ENCODE results near the gene TTC8.

TTC8 gene

GRCh38 chr14:88823968-88824313, 510 bp upstream of the TTC8 start:
- Histone ChIP-seq H3K79me2 (ENCODE audit: control insufficient read depth, insufficient read depth, low read length, unreplicated experiment) (peaks cover 24% of the 10 kb centered on the region), H3K4me1 (ENCODE audit: control insufficient read depth, insufficient read depth, low read length, unreplicated experiment) (peaks cover 4% of the 10 kb centered on the region), H3K27ac (ENCODE audit: low read depth, low read length) (peak overlapping the region; percentile 91), H2AFZ (ENCODE audit: low read length, unreplicated experiment) (peak overlapping the region; percentile 100), H3K36me3 (ENCODE audit: insufficient read depth, low read length) (no peaks in the 10 kb centered on the region), H3K27me3 (ENCODE audit: insufficient read depth, low read length) (peaks cover 12% of the 10 kb centered on the region), H3K4me3 (ENCODE audit: low read depth, low read length) (peak overlapping the region; percentile 88)

GRCh38 chr14:88825078-88825458, 617 bp downstream of the TTC8 start:
- Histone ChIP-seq H2AFZ (ENCODE audit: low read length, unreplicated experiment) (peak overlapping the region; percentile 100), H3K4me1 (ENCODE audit: control insufficient read depth, insufficient read depth, low read length, unreplicated experiment) (peaks cover 14% of the 10 kb centered on the region), H3K4me3 (ENCODE audit: low read depth, low read length) (peak overlapping the region; percentile 88), H3K79me2 (ENCODE audit: control insufficient read depth, insufficient read depth, low read length, unreplicated experiment) (peaks cover 33% of the 10 kb centered on the region), H3K27me3 (ENCODE audit: insufficient read depth, low read length) (peaks cover 4% of the 10 kb centered on the region), H3K36me3 (ENCODE audit: insufficient read depth, low read length) (no peaks in the 10 kb centered on the region), H3K27ac (ENCODE audit: low read depth, low read length) (peak overlapping the region; percentile 91)

- peaks cover 38% of the 10 kb centered on the region for H3K79me2 ChIP-seq (ENCODE audit: control insufficient read depth, insufficient read depth, low read length, unreplicated experiment)
- H2AFZ ChIP-seq (ENCODE audit: low read length, unreplicated experiment) = no peak overlapping the region
These were observed 1.1 kb downstream of the TTC8 start for GRCh38 chr14:88825503-88825902.

GRCh38 chr14:88829188-88829587, 4.7 kb downstream of the TTC8 start:
- no peaks in the 10 kb centered on the region for H3K27me3 ChIP-seq (ENCODE audit: insufficient read depth, low read length)
- H2AFZ ChIP-seq (ENCODE audit: low read length, unreplicated experiment) = peak overlapping the region; percentile 16
- no peaks in the 10 kb centered on the region for H3K36me3 ChIP-seq (ENCODE audit: insufficient read depth, low read length)
- H3K27ac ChIP-seq (ENCODE audit: low read depth, low read length) = no peak overlapping the region
- peaks cover 63% of the 10 kb centered on the region for H3K79me2 ChIP-seq (ENCODE audit: control insufficient read depth, insufficient read depth, low read length, unreplicated experiment)
- peaks cover 55% of the 10 kb centered on the region for H3K4me1 ChIP-seq (ENCODE audit: control insufficient read depth, insufficient read depth, low read length, unreplicated experiment)
- no peak overlapping the region; the same call in 1 of the 2 replicates for H3K4me3 ChIP-seq (ENCODE audit: low read depth, low read length)

More at GRCh38 chr14:88825503-88825902, 1.1 kb downstream of the TTC8 start:
- Histone ChIP-seq H3K27ac (ENCODE audit: low read depth, low read length) (peak overlapping the region; percentile 91; the same call in 1 of the 2 replicates), H3K27me3 (ENCODE audit: insufficient read depth, low read length) (0 out of 2 replicates have a peak, but pooled peaks cover under 1% of the 10 kb centered on the region), H3K4me1 (ENCODE audit: control insufficient read depth, insufficient read depth, low read length, unreplicated experiment) (peaks cover 18% of the 10 kb centered on the region), H3K4me3 (ENCODE audit: low read depth, low read length) (peak overlapping the region; percentile 88), H3K36me3 (ENCODE audit: insufficient read depth, low read length) (no peaks in the 10 kb centered on the region)

GRCh38 chr14:88829685-88830302, 5.3 kb downstream of the TTC8 start:
- peaks cover 64% of the 10 kb centered on the region for H3K79me2 ChIP-seq (ENCODE audit: control insufficient read depth, insufficient read depth, low read length, unreplicated experiment)

GRCh38 chr14:88831284-88831683, 6.8 kb downstream of the TTC8 start:
- Histone ChIP-seq H2AFZ (ENCODE audit: low read length, unreplicated experiment) (no peak overlapping the region), H3K27me3 (ENCODE audit: insufficient read depth, low read length) (no peaks in the 10 kb centered on the region), H3K27ac (ENCODE audit: low read depth, low read length) (peak overlapping the region; percentile 13; the same call in 1 of the 2 replicates), H3K36me3 (ENCODE audit: insufficient read depth, low read length) (no peaks in the 10 kb centered on the region), H3K4me3 (ENCODE audit: low read depth, low read length) (no peak overlapping the region), H3K79me2 (ENCODE audit: control insufficient read depth, insufficient read depth, low read length, unreplicated experiment) (peaks cover 58% of the 10 kb centered on the region), H3K4me1 (ENCODE audit: control insufficient read depth, insufficient read depth, low read length, unreplicated experiment) (peaks cover 63% of the 10 kb centered on the region)

More at GRCh38 chr14:88829685-88830302, 5.3 kb downstream of the TTC8 start:
- H3K27ac ChIP-seq (ENCODE audit: low read depth, low read length) = peak overlapping the region; percentile 21
- H3K27me3 ChIP-seq (ENCODE audit: insufficient read depth, low read length) = no peaks in the 10 kb centered on the region
- peaks cover 61% of the 10 kb centered on the region for H3K4me1 ChIP-seq (ENCODE audit: control insufficient read depth, insufficient read depth, low read length, unreplicated experiment)
- peak overlapping the region; percentile 16 for H2AFZ ChIP-seq (ENCODE audit: low read length, unreplicated experiment)
- no peaks in the 10 kb centered on the region for H3K36me3 ChIP-seq (ENCODE audit: insufficient read depth, low read length)
- H3K4me3 ChIP-seq (ENCODE audit: low read depth, low read length) = no peak overlapping the region

GRCh38 chr14:88834883-88835431, 10.5 kb downstream of the TTC8 start:
- Histone ChIP-seq H3K36me3 (ENCODE audit: insufficient read depth, low read length) (no peaks in the 10 kb centered on the region), H3K4me3 (ENCODE audit: low read depth, low read length) (peak overlapping the region; percentile 18), H3K27ac (ENCODE audit: low read depth, low read length) (peak overlapping the region; percentile 66), H3K27me3 (ENCODE audit: insufficient read depth, low read length) (no peaks in the 10 kb centered on the region), H2AFZ (ENCODE audit: low read length, unreplicated experiment) (peak overlapping the region; percentile 29), H3K79me2 (ENCODE audit: control insufficient read depth, insufficient read depth, low read length, unreplicated experiment) (peaks cover 45% of the 10 kb centered on the region), H3K4me1 (ENCODE audit: control insufficient read depth, insufficient read depth, low read length, unreplicated experiment) (peaks cover 59% of the 10 kb centered on the region)

GRCh38 chr14:88835661-88836060, 11.2 kb downstream of the TTC8 start:
- peak overlapping the region; percentile 66 for H3K27ac ChIP-seq (ENCODE audit: low read depth, low read length)
- H3K4me3 ChIP-seq (ENCODE audit: low read depth, low read length) = no peak overlapping the region
- no peaks in the 10 kb centered on the region for H3K27me3 ChIP-seq (ENCODE audit: insufficient read depth, low read length)
- peaks cover 39% of the 10 kb centered on the region for H3K79me2 ChIP-seq (ENCODE audit: control insufficient read depth, insufficient read depth, low read length, unreplicated experiment)
- no peak overlapping the region for H2AFZ ChIP-seq (ENCODE audit: low read length, unreplicated experiment)
- no peaks in the 10 kb centered on the region for H3K36me3 ChIP-seq (ENCODE audit: insufficient read depth, low read length)
- H3K4me1 ChIP-seq (ENCODE audit: control insufficient read depth, insufficient read depth, low read length, unreplicated experiment) = peaks cover 51% of the 10 kb centered on the region

- peaks cover 28% of the 10 kb centered on the region for H3K79me2 ChIP-seq (ENCODE audit: control insufficient read depth, insufficient read depth, low read length, unreplicated experiment)
- no peaks in the 10 kb centered on the region for H3K36me3 ChIP-seq (ENCODE audit: insufficient read depth, low read length)
- H2AFZ ChIP-seq (ENCODE audit: low read length, unreplicated experiment) = no peak overlapping the region
- H3K4me3 ChIP-seq (ENCODE audit: low read depth, low read length) = no peak overlapping the region
- H3K4me1 ChIP-seq (ENCODE audit: control insufficient read depth, insufficient read depth, low read length, unreplicated experiment) = peaks cover 41% of the 10 kb centered on the region
- no peak overlapping the region for H3K27ac ChIP-seq (ENCODE audit: low read depth, low read length)
- H3K27me3 ChIP-seq (ENCODE audit: insufficient read depth, low read length) = no peaks in the 10 kb centered on the region
These were observed 13.0 kb downstream of the TTC8 start for GRCh38 chr14:88837495-88837894.

- H2AFZ ChIP-seq (ENCODE audit: low read length, unreplicated experiment) = no peak overlapping the region
These were observed 13.6 kb downstream of the TTC8 start for GRCh38 chr14:88838015-88838414.

GRCh38 chr14:88840926-88841325, 16.5 kb downstream of the TTC8 start:
- no peak overlapping the region for H2AFZ ChIP-seq (ENCODE audit: low read length, unreplicated experiment)
- peaks cover 15% of the 10 kb centered on the region for H3K79me2 ChIP-seq (ENCODE audit: control insufficient read depth, insufficient read depth, low read length, unreplicated experiment)
- no peak overlapping the region for H3K4me3 ChIP-seq (ENCODE audit: low read depth, low read length)
- H3K36me3 ChIP-seq (ENCODE audit: insufficient read depth, low read length) = 0 out of 2 replicates have a peak, but pooled peaks cover 2% of the 10 kb centered on the region
- H3K27ac ChIP-seq (ENCODE audit: low read depth, low read length) = no peak overlapping the region
- H3K4me1 ChIP-seq (ENCODE audit: control insufficient read depth, insufficient read depth, low read length, unreplicated experiment) = peaks cover 14% of the 10 kb centered on the region
- no peaks in the 10 kb centered on the region for H3K27me3 ChIP-seq (ENCODE audit: insufficient read depth, low read length)

More at GRCh38 chr14:88838015-88838414, 13.6 kb downstream of the TTC8 start:
- Histone ChIP-seq H3K4me1 (ENCODE audit: control insufficient read depth, insufficient read depth, low read length, unreplicated experiment) (peaks cover 36% of the 10 kb centered on the region), H3K27me3 (ENCODE audit: insufficient read depth, low read length) (no peaks in the 10 kb centered on the region), H3K36me3 (ENCODE audit: insufficient read depth, low read length) (no peaks in the 10 kb centered on the region), H3K4me3 (ENCODE audit: low read depth, low read length) (no peak overlapping the region), H3K27ac (ENCODE audit: low read depth, low read length) (no peak overlapping the region), H3K79me2 (ENCODE audit: control insufficient read depth, insufficient read depth, low read length, unreplicated experiment) (peaks cover 25% of the 10 kb centered on the region)

Data from ACC112 (cell line).